ENCODE data around the gene POU2F1. TPM values are rescaled to one million over a fixed set of nuclear protein-coding genes. Genes with fewer than 3 reads are reported as not detected.

POU2F1 gene
- total and polyA plus RNA-seq, 11 donors, result 2.4 to 13.4 (median 8.8) TPM

DNA sequence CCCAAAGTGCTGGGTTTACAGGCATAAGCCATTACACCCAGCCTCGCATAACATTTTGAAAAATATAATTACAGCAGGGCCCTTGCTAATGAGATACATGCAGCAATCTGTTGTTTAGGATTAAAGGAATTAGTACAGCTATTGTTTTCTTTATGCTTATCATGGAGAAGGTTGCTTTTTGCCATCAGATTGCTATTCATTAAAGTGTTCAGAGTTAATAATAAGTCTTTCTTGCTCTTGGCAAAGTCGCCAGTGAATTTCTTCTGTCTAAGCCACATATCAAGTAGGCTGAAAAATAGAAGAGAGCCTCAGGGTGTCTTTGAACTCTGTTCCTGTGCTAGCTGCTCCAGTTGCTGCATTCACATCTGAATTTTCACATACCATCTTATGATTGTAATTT, 144.1 kb downstream of the POU2F1 start:
- Histone ChIP-seq H3K9me3 (no peaks in the 10 kb centered on the region), H3K4me3 (no peak overlapping the region), H3K36me3 (peaks cover 0 to 18% (median 9%) of the 10 kb centered on the region in 9 donors), H3K27ac (no peak overlapping the region), H3K27me3 (no peaks in the 10 kb centered on the region), H3K4me1 (no peaks in the 10 kb centered on the region)
- no peak for TF ChIP-seq CTCF (IDR thresholded peaks at IDR 0.05)
- TF ChIP-seq POLR2A (IDR thresholded peaks at IDR 0.05), result no peak
- WGBS, 4 donors, result 93 to 98% (median 96%) methylated on average over 2 of the region's 2 CpGs
- no peak for ATAC-seq
- intact Hi-C loops (cut with DNase I), result no loop called here
- no peak for DNase-seq

- WGBS, 4 donors, result 90 to 99% (median 96%) methylated on average over 2 of the region's 2 CpGs
- ATAC-seq (no peak), DNase-seq (no peak)
- no peaks in the 10 kb centered on the region for H3K9me3 ChIP-seq
- no peak overlapping the region for H3K4me3 ChIP-seq
- no peak overlapping the region for H3K27ac ChIP-seq
- intact Hi-C loops (cut with DNase I), result no loop called here
- peaks cover 0 to 3% (median 0%) of the 10 kb centered on the region in 12 donors for H3K4me1 ChIP-seq
- no peaks in the 10 kb centered on the region for H3K27me3 ChIP-seq
- no peak for TF ChIP-seq POLR2A (IDR thresholded peaks at IDR 0.05)
- no peak for TF ChIP-seq CTCF (IDR thresholded peaks at IDR 0.05)
- peaks cover 0 to 18% (median 9%) of the 10 kb centered on the region in 9 donors for H3K36me3 ChIP-seq
Measured at GRCh38 chr1:167365360-167365759, 144.7 kb downstream of the POU2F1 start.

DNA sequence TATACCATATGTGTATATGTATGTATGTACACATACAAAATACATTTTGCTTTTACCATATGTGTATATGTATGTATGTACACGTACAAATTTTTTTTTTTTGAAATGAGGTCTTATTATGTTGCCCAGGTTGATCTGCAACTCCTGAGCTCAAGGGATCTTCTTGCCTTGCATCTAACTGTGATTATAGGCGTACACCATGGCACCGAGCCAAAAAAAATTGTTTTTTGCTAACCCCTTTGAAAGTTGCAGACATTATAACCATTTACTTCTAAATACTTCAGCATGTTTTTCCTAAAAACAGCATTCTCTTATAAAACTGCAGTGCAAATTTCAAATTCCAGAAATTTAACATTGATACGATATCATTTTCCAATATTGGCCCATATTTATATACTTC, 147.0 kb downstream of the POU2F1 start:
- Histone ChIP-seq H3K27ac (no peak overlapping the region), H3K4me1 (peaks cover 0 to 4% (median 0%) of the 10 kb centered on the region in 12 donors), H3K27me3 (no peaks in the 10 kb centered on the region), H3K36me3 (peaks cover 0 to 28% (median 22%) of the 10 kb centered on the region in 9 donors), H3K4me3 (no peak overlapping the region), H3K9me3 (no peaks in the 10 kb centered on the region)
- DNase-seq (no peak), ATAC-seq (no peak)
- WGBS, 4 donors, result 92 to 96% (median 94%) methylated on average over 4 of the region's 4 CpGs
- intact Hi-C loops (cut with DNase I), result no loop called here
- TF ChIP-seq CTCF (IDR thresholded peaks at IDR 0.05) (no peak), POLR2A (IDR thresholded peaks at IDR 0.05) (no peak)

GRCh38 chr1:167369175-167369574, 148.5 kb downstream of the POU2F1 start:
- TF ChIP-seq CTCF (IDR thresholded peaks at IDR 0.05) (no peak), POLR2A (IDR thresholded peaks at IDR 0.05) (no peak)
- DNase-seq, result no peak
- H3K36me3 ChIP-seq, result peaks cover 0 to 30% (median 22%) of the 10 kb centered on the region in 9 donors
- no peak overlapping the region for H3K4me3 ChIP-seq
- no peak for ATAC-seq
- intact Hi-C loops (cut with DNase I), result no loop called here
- no peaks in the 10 kb centered on the region for H3K9me3 ChIP-seq
- H3K4me1 ChIP-seq, result peaks cover 0 to 5% (median 1%) of the 10 kb centered on the region in 12 donors
- H3K27me3 ChIP-seq, result no peaks in the 10 kb centered on the region
- no peak overlapping the region for H3K27ac ChIP-seq
